Hepatic stellate cell (primary cell): ENCODE results near the gene GPT2.
"Not testable (repeated sequence)": the region's sequence is repeated elsewhere in the genome, so short reads cannot be mapped to it uniquely, and the experiment has no call there.

Experiments used
- DNase-seq: peaks from one replicate; pipeline ENCODE4 v3.0.0; 2011; ENCODE audit warnings: low spot score

GPT2 gene

DNA sequence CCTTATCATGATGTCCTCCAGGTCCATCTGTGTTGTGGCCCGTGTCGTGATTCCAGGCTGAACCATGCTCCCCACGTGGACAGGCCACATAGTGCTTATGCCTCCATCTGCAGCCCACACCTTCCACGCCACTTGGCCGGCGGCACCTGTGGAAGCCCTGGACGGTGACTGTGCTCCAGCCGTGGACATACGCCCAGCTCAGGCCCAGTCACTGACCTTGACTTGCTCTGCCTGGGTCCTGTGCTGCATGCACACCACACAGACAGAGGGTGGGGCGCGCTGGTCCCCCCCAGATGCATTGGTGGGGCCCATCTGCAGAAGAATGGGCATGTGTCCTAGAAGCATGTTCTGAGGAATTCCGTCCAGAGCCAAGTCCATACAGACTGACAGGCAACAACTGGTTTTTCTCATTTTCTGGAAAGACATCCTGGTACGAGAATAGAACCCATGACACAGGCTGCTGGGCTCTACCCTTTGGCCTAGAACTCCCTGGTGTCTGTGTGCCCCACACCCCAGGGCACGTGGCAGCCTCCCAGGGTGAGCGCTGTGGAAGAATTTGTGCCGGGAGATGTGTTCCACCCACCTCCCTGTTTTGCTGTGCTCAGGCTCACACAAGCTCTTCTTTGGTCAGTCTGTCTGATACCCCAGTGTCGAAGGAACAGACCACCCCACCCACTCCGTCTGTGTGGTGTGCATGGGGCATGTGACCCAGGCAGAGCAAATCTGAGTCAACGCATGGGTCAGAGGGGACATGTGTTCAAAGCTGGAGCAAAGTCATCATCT, 39.5 kb downstream of the GPT2 start:
- no peak for DNase-seq

GRCh38 chr16:46924402-46924801, 40.2 kb downstream of the GPT2 start:
- no peak for DNase-seq

GRCh38 chr16:46926470-46927225, 42.5 kb downstream of the GPT2 start:
- DNase-seq = no peak

DNA sequence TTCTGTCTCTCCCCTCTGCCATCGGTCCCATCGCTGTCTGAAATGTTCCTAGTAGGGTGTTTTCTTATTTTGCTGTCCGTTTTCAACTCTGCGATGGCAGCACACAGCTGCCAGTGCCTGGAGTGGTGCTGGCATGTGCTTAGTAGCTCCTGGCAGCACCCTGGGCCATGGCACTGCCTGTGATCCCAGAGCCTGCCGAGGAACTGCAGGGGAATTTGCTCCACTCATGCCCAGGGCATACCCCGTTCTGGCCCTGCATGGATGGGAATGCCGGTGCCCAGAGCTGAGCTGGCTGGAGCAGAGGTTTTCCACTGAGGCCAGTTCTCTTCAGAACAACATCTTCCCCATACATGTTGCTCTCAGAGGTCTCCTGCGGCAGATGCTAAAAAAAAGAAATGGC, 43.1 kb downstream of the GPT2 start:
- DNase-seq = no peak

DNA sequence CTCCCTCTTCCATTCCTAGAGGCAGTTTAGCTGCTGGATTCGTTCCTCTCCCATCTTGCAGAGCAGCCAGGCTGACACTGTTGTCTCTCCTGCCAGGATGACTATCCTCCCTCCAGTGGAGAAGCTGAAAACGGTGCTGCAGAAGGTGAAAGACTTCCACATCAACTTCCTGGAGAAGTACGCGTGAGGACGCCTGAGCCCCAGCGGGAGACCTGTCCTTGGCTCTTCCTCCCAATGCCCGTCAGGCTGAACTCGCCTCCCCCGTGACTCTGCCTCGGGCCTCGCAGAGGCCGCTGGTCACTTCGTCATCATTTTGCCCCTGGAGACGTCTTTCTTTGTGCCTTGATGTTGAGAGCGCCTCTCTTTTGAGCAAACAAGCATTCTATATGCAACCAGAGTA, 44.6 kb downstream of the GPT2 start:
- DNase-seq = no peak

GRCh38 chr16:46929378-46930332, 45.5 kb downstream of the GPT2 start:
- DNase-seq = peak; percentile 88

GRCh38 chr16:46930861-46931260, 46.7 kb downstream of the GPT2 start:
- DNase-seq = no peak

- no peak for DNase-seq
Observed at GRCh38 chr16:46932802-46933201, 48.6 kb downstream of the GPT2 start.

DNA sequence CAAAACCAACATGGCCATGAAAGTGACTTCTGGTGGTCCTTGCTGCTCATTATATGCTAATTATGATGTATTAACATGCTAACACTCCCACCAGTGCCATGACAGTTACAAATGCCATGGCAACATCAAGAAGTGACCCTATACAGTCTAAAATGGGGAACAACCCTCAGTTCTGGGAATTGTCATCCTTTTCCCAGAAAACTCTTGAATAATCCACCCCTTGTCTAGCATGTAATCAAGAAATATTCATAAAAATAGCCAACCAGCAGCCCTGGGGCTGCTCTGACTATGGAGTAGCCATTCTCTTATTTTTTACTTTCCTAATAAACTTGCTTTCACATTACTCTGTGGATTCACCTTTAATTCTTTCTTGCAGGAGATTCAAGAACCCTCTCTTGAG, 53.4 kb downstream of the GPT2 start:
- no peak for DNase-seq

- not testable (repeated sequence) for DNase-seq
Observed at GRCh38 chr16:46944713-46945112, 60.6 kb downstream of the GPT2 start.

GRCh38 chr16:46947900-46948547, 63.9 kb downstream of the GPT2 start:
- DNase-seq = peak; percentile 38

DNA sequence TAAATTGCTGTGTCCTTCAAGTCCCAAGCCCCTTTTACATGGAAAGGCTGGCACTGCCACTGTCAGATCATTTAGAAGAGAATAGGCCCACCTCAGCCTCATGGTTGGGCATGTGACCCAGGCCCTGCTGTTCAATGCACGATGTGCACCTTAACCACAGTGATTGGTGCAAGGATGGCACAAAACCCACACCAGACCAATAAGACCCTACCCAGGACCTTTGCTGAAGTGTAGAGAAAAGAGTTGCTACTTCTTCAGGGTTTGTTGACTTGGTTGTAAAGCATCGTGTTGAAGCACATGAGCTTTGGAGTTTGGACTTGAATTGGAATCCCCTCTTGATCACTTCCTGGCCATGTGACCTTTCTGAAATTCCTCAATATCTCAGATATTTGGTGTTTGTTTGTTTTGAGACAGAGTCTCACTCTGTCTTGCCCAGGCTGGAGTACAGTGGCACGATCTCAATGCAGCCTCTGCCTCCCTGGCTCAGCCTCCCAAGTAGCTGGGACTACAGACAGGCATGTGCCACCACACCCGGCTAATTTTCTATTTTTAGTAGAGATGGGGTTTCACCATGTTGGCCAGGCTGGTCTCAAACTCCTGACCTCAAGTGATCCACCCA, 64.5 kb downstream of the GPT2 start:
- DNase-seq = no peak

DNA sequence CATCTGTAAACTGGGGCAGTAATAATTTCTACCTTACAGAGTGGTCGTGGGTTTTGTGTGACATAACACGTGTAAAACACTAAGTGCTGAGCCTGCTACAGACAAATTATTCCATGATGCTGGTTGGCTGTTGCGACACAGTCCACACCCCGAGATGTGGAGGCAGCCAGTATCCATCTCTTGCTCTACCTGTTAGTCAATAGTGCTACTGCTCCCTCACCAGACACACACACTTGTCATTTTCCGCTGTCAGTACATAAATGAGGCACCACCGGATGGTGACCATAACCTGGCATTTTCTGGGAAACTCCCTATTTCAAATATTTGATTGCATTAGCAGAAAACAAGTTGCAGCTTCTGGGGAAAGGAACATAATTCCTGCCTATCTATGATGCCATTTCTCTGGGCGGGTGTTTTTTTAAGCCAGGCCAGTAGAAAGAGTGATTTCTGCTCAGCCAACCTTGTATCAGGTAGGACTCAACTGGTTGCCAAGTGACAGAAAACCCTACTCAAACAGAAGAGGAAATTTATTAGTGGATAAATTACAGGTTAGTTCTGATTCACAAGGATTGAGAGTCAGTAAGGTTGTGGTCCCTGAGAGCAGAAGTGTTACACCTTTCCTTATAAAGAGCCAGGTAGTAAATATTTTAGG, 65.2 kb downstream of the GPT2 start:
- no peak for DNase-seq

DNA sequence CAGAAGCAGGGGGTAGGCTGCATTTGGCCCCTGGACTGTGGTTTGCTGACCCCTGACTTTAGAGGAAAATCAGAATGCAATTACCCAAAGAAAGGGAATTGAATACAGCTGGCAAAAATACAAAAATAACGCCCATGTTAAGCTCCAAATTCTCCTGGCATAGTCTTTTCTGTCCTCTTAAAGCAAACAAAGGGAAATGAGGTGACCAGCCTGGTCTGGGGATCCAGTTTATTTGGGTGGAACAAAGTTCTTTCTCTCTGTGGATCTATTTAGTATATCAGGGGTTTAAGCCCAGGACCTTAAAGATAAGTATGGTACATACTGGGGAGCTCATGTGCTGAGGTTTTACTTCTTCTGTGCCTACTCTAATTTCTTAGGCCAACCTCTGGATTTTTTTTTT, 65.8 kb downstream of the GPT2 start:
- no peak for DNase-seq

GRCh38 chr16:46954562-46954961, 70.4 kb downstream of the GPT2 start:
- DNase-seq = no peak

- no peak for DNase-seq
Observed at GRCh38 chr16:46961373-46962353, 77.5 kb downstream of the GPT2 start.

- DNase-seq = no peak
Observed at GRCh38 chr16:46962629-46963028, 78.5 kb downstream of the GPT2 start.

- no peak for DNase-seq
Observed at GRCh38 chr16:46968063-46968435, 83.9 kb downstream of the GPT2 start.

DNA sequence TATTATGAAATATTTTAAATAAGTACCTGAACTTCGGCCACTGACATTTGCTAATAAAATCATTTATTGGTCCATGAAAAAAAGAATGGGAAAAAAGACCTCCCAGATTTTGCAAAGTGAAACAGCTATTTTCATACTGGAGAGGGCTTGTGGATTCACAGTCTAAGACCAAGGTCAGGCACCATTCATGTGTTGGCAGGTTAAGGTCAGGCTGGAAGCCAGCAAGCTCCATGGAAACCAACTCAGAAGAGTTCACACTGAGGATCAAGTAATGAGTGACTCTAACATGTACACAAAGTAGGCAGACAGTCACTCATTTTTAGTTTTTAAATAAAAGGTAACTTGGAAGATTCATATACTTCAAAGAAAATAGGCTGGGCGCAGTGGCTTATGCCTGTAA, 85.9 kb downstream of the GPT2 start:
- no peak for DNase-seq

GRCh38 chr16:46971271-46971670, 87.1 kb downstream of the GPT2 start:
- DNase-seq = no peak
